ENCODE data around the gene FAAP20. TPM values are rescaled to one million over a fixed set of nuclear protein-coding genes. Genes with fewer than 3 reads are reported as not detected.

The FAAP20 gene
- total RNA-seq, 2 donors from 2014 or later: 18.5 to 24.3 TPM

- H3K9me3 ChIP-seq: no peaks in the 10 kb centered on the region
- H3K27ac ChIP-seq: no peak overlapping the region
- TF ChIP-seq, protein P1, sequence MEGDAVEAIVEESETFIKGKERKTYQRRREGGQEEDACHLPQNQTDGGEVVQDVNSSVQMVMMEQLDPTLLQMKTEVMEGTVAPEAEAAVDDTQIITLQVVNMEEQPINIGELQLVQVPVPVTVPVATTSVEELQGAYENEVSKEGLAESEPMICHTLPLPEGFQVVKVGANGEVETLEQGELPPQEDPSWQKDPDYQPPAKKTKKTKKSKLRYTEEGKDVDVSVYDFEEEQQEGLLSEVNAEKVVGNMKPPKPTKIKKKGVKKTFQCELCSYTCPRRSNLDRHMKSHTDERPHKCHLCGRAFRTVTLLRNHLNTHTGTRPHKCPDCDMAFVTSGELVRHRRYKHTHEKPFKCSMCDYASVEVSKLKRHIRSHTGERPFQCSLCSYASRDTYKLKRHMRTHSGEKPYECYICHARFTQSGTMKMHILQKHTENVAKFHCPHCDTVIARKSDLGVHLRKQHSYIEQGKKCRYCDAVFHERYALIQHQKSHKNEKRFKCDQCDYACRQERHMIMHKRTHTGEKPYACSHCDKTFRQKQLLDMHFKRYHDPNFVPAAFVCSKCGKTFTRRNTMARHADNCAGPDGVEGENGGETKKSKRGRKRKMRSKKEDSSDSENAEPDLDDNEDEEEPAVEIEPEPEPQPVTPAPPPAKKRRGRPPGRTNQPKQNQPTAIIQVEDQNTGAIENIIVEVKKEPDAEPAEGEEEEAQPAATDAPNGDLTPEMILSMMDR (IDR thresholded peaks at IDR 0.05): no peak
- peaks cover 4% of the 10 kb centered on the region for H3K36me3 ChIP-seq
- DNase-seq (ENCODE audit: low spot score): no peak
- H3K4me1 ChIP-seq: no peaks in the 10 kb centered on the region
- no peak overlapping the region for H3K4me3 ChIP-seq
- no peaks in the 10 kb centered on the region for H3K27me3 ChIP-seq
Observed at GRCh38 chr1:2146836-2147517, 47.6 kb downstream of the FAAP20 start.

GRCh38 chr1:2145946-2146835 lies 48.4 kb downstream of the FAAP20 start:
- H3K4me1 ChIP-seq: no peaks in the 10 kb centered on the region
- DNase-seq (ENCODE audit: low spot score): no peak
- no peaks in the 10 kb centered on the region for H3K9me3 ChIP-seq
- H3K27me3 ChIP-seq: no peaks in the 10 kb centered on the region
- TF ChIP-seq, protein P1 (IDR thresholded peaks at IDR 0.05): no peak
- no peak overlapping the region for H3K4me3 ChIP-seq
- H3K36me3 ChIP-seq: peaks cover 4% of the 10 kb centered on the region
- H3K27ac ChIP-seq: no peak overlapping the region

- no peak for DNase-seq (ENCODE audit: low spot score)
- no peak overlapping the region for H3K4me3 ChIP-seq
- H3K27ac ChIP-seq: no peak overlapping the region
- H3K4me1 ChIP-seq: peaks cover 0 to 9% of the 10 kb centered on the region in 2 donors
- TF ChIP-seq, protein P1 (IDR thresholded peaks at IDR 0.05): no peak
- peaks cover 4% of the 10 kb centered on the region for H3K36me3 ChIP-seq
- H3K9me3 ChIP-seq: no peaks in the 10 kb centered on the region
- H3K27me3 ChIP-seq: no peaks in the 10 kb centered on the region
Observed at GRCh38 chr1:2144501-2145090, 50.0 kb downstream of the FAAP20 start.

- no peak for DNase-seq (ENCODE audit: low spot score)
- TF ChIP-seq, protein P1 (IDR thresholded peaks at IDR 0.05): no peak
- peaks cover 4% of the 10 kb centered on the region for H3K36me3 ChIP-seq
- H3K9me3 ChIP-seq: no peaks in the 10 kb centered on the region
- H3K4me3 ChIP-seq: no peak overlapping the region
- H3K4me1 ChIP-seq: peaks cover 0 to 10% of the 10 kb centered on the region in 2 donors
- H3K27me3 ChIP-seq: no peaks in the 10 kb centered on the region
- H3K27ac ChIP-seq: no peak overlapping the region
Observed at GRCh38 chr1:2143814-2144500, 50.6 kb downstream of the FAAP20 start.

DNA sequence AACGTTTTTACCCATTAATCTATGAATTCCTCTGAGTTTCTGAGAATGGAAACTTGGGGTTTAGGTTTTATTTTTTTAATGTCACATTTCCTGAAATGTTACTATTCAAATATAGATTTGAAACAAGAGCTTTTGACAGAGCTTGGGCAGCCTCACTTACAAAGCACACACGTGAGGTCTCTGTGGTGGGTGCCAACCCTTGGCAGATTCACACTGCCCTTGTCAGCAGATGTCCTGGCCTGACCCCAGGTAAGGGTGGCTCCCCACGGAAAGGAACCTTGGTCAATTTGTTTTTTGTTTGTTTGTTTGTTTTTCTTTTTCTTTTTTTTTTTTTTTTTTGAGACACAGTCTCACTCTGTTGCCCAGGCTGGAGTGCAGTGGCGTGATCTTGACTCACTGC lies 53.5 kb downstream of the FAAP20 start:
- H3K36me3 ChIP-seq: no peaks in the 10 kb centered on the region

More for the DNA sequence above, 53.5 kb downstream of the FAAP20 start:
- no peak overlapping the region for H3K27ac ChIP-seq
- H3K9me3 ChIP-seq: no peaks in the 10 kb centered on the region
- TF ChIP-seq, protein P1 (IDR thresholded peaks at IDR 0.05): no peak
- no peaks in the 10 kb centered on the region for H3K27me3 ChIP-seq
- H3K4me1 ChIP-seq: peaks cover 0 to 10% of the 10 kb centered on the region in 2 donors
- DNase-seq (ENCODE audit: low spot score): no peak
- no peak overlapping the region for H3K4me3 ChIP-seq

Other genes with a start within 250 kb of the FAAP20 start
- not detected for gene CFAP74, start 191.0 kb downstream of the FAAP20 start, total RNA-seq
- gene GABRD, start 175.4 kb downstream of the FAAP20 start, total RNA-seq: not detected
- 10 to 100 TPM; 15.3 to 16.4 TPM for gene PRKCZ, start 144.4 kb downstream of the FAAP20 start, total RNA-seq
- gene SKI, start 33.5 kb upstream of the FAAP20 start, total RNA-seq: 10 to 100 TPM; 36.7 to 57.2 TPM
- 1 to 10 TPM; 2.2 to 3.8 TPM for gene MORN1, start 196.8 kb upstream of the FAAP20 start, total RNA-seq
- gene RER1, start 197.1 kb upstream of the FAAP20 start, total RNA-seq: 10 to 100 TPM; 38.8 to 47.2 TPM
- 10 to 100 TPM; 16.2 to 17.4 TPM for gene PEX10, start 217.8 kb upstream of the FAAP20 start, total RNA-seq

All from right atrium auricular region (tissue), 2 donors.